ENCODE data around the gene GPC6.

GRCh38 chr13:94318418-94318817 is 1091.8 kb downstream of the GPC6 start:
- TF ChIP-seq POLR2AphosphoS5 (IDR thresholded peaks at IDR 0.05; ENCODE audit: low read depth, low read length): no peak
- no peak for TF ChIP-seq POLR2A (IDR thresholded peaks at IDR 0.05; ENCODE audit: low read depth, low read length)
